Activated T-helper 1 cell treated with anti-CD3 and anti-CD28 coated beads, Interleukin-12 subunit alpha, Interleukin-12 subunit beta, Interleukin-2, Interleukin-4 antibody, amounts not matched to agents 30 ng/mL and 10 ng/mL and 1 ng/mL, durations not matched to agents 14 hours and 24 hours and 36 hours (primary cell): Measurements from ENCODE around the gene GP1BA. TPM values are rescaled to one million over a fixed set of nuclear protein-coding genes. Genes with fewer than 3 reads are reported as not detected.
A peak's percentile ranks its signal among the peaks of the same experiment; 100 is the strongest.
"Not testable (repeated sequence)": the region's sequence is repeated elsewhere in the genome, so short reads cannot be mapped to it uniquely, and the experiment has no call there.

Source experiments
- DNase-seq: peaks from one replicate; pipeline ENCODE4 v3.0.0; 2021; ENCODE audit warnings: low spot score
- H3K27ac Mint-ChIP-seq: one replicate; pipeline ENCODE4 v1.8.0; 2021; ENCODE audit warnings: mild to moderate bottlenecking, mixed read lengths
- H3K27me3 Mint-ChIP-seq: one replicate; pipeline ENCODE4 v1.8.0; 2022; ENCODE audit warnings: mild to moderate bottlenecking, moderate library complexity, mixed read lengths; ENCODE audit not compliant: insufficient read depth
- H3K36me3 Mint-ChIP-seq: one replicate; pipeline ENCODE4 v1.8.0; 2021; ENCODE audit warnings: low read depth, mixed read lengths
- H3K4me1 Mint-ChIP-seq: one replicate; pipeline ENCODE4 v1.8.0; 2021; ENCODE audit warnings: low read depth, mixed read lengths
- H3K4me3 Mint-ChIP-seq: one replicate; pipeline ENCODE4 v1.8.0; 2021; ENCODE audit warnings: mild to moderate bottlenecking, moderate library complexity, mixed read lengths
- H3K9me3 Mint-ChIP-seq: one replicate; pipeline ENCODE4 v1.8.0; 2021; ENCODE audit warnings: mixed read lengths
- intact Hi-C: fragments of 100-400 bp; cut with micrococcal nuclease; formaldehyde crosslinking; loops from one replicate; pipeline ENCODE4 v1.15.1; 2024
- total RNA-seq: library from RNA; stranded (reverse); gene quantifications from 2 replicates; pipeline ENCODE4 v1.2.3, GENCODE V29; 2022

GP1BA gene
- total RNA-seq, 1 donor from 2014 or later, result not detected

DNA sequence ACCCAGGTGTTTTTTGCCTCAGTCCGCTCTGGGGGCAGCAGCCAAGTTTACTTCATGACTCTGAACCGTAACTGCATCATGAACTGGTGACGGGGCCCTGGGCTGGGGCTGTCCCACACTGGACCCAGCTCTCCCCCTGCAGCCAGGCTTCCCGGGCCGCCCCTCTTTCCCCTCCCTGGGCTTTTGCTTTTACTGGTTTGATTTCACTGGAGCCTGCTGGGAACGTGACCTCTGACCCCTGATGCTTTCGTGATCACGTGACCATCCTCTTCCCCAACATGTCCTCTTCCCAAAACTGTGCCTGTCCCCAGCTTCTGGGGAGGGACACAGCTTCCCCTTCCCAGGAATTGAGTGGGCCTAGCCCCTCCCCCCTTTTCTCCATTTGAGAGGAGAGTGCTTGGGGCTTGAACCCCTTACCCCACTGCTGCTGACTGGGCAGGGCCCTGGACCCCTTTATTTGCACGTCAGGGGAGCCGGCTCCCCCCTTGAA is 34.8 kb upstream of the GP1BA start:
- intact Hi-C loops, result no loop called here
- no peak overlapping the region for H3K27ac Mint-ChIP-seq
- H3K9me3 Mint-ChIP-seq, result no peaks in the 10 kb centered on the region
- H3K4me3 Mint-ChIP-seq, result no peak overlapping the region
- H3K27me3 Mint-ChIP-seq, result peaks cover 8% of the 10 kb centered on the region
- peaks cover 10% of the 10 kb centered on the region for H3K4me1 Mint-ChIP-seq
- peaks cover 8% of the 10 kb centered on the region for H3K36me3 Mint-ChIP-seq
- no peak for DNase-seq

DNA sequence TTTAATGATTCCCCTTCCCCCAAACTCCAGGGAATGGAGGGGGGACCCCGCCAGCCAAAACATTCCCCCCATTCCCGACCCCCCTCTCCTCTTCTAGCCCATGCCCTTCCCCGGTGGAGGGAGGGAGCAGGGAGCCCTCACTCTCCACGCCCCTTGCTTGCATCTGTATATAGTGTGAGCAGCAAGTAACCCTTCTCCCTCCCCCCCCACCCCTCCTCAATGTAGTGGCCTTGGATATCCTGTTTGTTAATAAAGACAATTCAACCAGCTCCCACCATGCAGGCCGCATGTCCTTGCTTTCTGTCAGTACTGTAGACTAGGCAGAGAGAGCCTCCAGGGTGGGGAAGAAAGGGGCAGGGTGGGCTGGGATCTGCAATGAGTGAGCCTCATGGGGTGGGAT is 34.3 kb upstream of the GP1BA start:
- Mint-ChIP-seq H3K36me3 (peaks cover 6% of the 10 kb centered on the region), H3K9me3 (no peaks in the 10 kb centered on the region), H3K4me3 (no peak overlapping the region), H3K4me1 (peaks cover 14% of the 10 kb centered on the region), H3K27ac (no peak overlapping the region), H3K27me3 (peaks cover 8% of the 10 kb centered on the region)
- no peak for DNase-seq
- intact Hi-C loops, result no loop called here

DNA sequence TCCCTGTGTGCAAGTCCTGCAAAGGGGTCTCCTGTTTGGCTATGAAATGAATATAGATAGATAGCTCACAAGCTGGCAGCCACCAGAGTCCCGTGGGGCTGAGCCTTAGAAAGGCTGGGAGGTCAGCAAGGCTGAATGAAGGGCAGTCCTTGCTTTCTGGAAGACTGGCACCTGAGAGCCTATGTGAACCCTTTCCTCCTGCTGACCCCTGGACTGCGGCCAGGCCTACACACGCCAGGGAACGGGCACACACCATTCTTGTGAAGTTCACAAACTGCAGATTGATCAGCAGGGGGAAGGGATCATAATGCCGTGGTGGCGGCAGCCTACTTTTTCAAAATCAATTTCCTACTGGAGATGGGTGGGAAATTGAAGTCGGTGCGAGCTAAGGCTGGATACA is 33.7 kb upstream of the GP1BA start:
- intact Hi-C loops, result no loop called here
- DNase-seq, result no peak
- Mint-ChIP-seq H3K9me3 (no peaks in the 10 kb centered on the region), H3K4me3 (peak overlapping the region; percentile 69), H3K27me3 (peaks cover 8% of the 10 kb centered on the region), H3K27ac (no peak overlapping the region), H3K36me3 (peaks cover 6% of the 10 kb centered on the region), H3K4me1 (peaks cover 20% of the 10 kb centered on the region)

DNA sequence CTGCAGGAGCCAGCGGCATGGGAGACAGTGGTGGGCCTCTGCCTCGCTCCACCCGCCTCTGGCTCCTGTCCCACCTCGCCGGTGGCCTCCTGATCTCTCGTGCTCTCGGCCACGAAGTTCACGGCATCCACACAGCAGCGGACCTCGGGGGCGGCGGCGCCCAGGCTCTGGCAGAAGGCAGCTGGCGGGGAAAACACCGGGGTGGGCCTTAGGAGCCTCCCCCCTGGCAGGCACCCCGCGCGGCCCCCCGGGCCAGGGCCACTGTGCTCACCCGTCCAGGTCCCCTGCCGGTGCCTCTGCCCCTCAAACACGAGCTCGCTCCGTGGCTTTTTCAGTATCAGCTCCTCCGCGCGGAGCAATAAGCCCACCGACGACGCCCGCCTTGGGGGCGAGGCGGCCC is 33.1 kb upstream of the GP1BA start:
- no peak overlapping the region for H3K27ac Mint-ChIP-seq
- DNase-seq, result no peak
- H3K36me3 Mint-ChIP-seq, result peaks cover 6% of the 10 kb centered on the region
- H3K9me3 Mint-ChIP-seq, result no peaks in the 10 kb centered on the region
- no peak overlapping the region for H3K4me3 Mint-ChIP-seq
- intact Hi-C loops, result loop anchor here (1.0 kb wide), 3 partner anchors 41 to 189 kb away; partner anchors contain the start of genes ARRB2, RNF167 and SLC25A11
- H3K4me1 Mint-ChIP-seq, result peaks cover 25% of the 10 kb centered on the region
- peaks cover 8% of the 10 kb centered on the region for H3K27me3 Mint-ChIP-seq

DNA sequence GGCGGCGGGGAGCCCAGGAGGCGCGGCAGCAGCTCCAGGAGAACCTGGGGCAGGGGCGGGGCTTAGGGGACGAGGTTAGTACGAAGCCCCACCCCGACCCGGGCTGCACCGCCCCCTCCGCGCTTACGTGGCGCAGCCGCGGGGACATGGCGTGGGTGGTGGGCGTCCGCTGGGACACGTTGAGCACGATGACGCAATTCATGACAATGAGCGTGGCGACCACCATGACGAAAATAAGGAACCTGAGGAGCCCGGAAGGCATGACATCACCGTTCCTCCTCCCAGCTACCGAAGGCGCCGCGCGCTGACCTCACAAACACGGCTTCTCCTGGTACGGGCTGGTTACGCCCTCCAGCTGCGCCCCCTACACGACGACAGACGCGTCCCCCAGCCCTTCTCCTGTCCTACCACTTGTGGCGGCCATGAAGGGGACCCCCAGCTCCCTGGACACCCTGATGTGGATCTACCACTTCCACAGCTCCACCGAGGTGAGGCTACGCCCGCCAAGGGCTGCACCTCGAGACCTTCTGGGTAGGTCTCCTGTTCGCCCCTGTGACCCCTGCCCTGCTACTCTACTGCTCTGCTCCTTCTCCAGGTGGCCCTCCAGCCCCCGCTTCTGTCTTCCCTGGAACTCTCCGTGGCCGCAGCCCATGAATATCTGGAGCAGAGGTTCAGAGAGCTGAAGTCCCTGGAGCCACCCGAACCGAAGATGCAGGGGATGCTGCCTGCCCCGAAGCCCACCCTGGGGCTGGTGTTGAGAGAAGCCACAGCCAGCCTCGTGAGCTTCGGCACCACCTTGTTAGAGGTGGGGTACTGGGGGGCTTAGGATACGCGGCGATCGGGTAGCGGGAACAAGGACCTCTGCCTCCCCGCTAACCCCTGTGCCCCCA is 32.5 kb upstream of the GP1BA start, which contains the start of gene C17orf107:
TSS of gene C17orf107 (plus strand) at position 196 of the 890 bp plus-strand sequence. CDS start at position 423, 227 bp downstream.
- H3K27me3 Mint-ChIP-seq, result peaks cover 8% of the 10 kb centered on the region
- intact Hi-C loops, result loop anchor here (1.0 to 5.0 kb wide), 4 partner anchors 41 to 332 kb away; partner anchors contain the start of genes ARRB2, RNF167 and SLC25A11
- H3K36me3 Mint-ChIP-seq, result peaks cover 6% of the 10 kb centered on the region
- DNase-seq, result peak; percentile 84
- H3K9me3 Mint-ChIP-seq, result no peaks in the 10 kb centered on the region
- peak within 1 kb of the TSS; percentile 92 for H3K27ac Mint-ChIP-seq
- peak within 1 kb of the TSS; percentile 87 for H3K4me3 Mint-ChIP-seq
- peaks cover 25% of the 10 kb centered on the region for H3K4me1 Mint-ChIP-seq

DNA sequence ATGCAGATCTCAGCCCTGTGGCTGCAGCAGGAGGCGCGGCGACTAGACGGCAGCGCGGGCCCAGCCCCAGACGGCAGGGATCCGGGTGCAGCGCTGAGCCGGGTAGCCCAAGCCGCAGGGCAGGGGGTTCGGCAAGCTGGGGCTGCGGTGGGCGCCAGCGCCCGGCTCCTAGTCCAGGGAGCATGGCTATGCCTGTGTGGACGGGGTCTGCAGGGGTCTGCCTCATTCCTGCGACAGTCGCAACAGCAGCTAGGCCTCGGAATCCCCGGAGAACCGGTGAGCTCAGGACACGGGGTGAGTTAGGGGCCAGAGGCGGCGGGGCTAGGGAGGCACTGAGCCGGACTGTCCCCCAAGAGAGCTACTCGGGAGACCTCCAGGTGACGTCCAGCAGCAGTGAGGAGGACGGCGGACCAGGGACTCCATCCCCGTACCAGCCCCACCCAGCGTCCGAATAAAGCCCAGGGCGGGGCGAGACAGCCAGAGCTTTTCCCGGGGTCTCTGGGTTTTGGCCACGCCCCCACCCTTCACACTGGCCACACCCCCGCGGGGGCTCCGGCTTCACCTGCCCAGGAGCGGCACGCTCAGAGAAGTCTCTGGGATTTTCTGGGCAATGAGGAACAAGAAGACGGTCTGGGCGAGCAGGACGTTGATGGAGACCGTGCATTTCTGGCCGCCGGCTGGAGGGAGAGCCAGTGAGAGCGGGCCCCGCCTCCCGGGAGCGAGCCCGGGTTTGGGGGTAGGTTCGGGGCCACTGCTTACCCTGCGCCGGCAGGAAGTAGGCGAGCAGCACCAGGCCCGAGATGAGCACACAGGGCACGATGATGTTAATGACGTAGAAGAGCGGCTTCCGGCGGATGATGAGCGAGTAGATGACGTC is 31.6 kb upstream of the GP1BA start:
- H3K27ac Mint-ChIP-seq, result peak overlapping the region; percentile 79

DNA sequence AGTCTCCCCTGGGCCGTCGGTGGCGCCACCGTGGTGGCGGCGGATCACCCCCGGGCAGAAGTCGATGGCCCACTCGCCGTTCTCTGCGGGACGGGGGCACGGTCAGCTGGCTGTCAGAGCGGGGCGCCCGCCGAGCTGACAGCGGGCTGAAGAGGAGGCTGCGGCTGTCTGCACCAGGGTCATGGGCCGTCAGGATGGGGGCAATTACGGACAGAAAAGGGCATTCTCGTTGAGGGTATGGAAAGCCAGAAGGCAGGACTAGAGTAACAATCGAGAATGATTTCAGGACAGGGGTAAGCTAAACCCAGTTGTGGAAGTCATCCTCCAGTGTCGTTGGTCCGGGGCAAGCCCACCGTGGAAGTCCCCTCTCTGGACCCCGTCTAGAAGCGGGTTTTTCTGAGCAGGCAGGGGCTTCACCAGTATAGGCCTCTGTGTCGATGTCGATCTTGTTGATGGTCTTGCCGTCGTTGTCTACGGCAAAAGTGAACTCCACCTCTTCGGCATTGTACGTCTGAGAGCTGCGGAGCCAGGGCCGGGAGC is 30.9 kb upstream of the GP1BA start:
- H3K4me1 Mint-ChIP-seq, result peaks cover 25% of the 10 kb centered on the region
- H3K4me3 Mint-ChIP-seq, result peak overlapping the region; percentile 87
- peaks cover 2% of the 10 kb centered on the region for H3K36me3 Mint-ChIP-seq
- peaks cover 12% of the 10 kb centered on the region for H3K27me3 Mint-ChIP-seq
- H3K9me3 Mint-ChIP-seq, result no peaks in the 10 kb centered on the region
- intact Hi-C loops, result loop anchor here (5.0 kb wide), 1 partner anchor 334 kb away; no protein-coding TSS in a partner anchor
- no peak for DNase-seq
- H3K27ac Mint-ChIP-seq, result peak overlapping the region; percentile 79

More for the DNA sequence above, 31.6 kb upstream of the GP1BA start:
- intact Hi-C loops, result loop anchor here (5.0 kb wide), 1 partner anchor 333 kb away; no protein-coding TSS in a partner anchor
- Mint-ChIP-seq H3K27me3 (peaks cover 8% of the 10 kb centered on the region), H3K9me3 (no peaks in the 10 kb centered on the region), H3K4me3 (peak overlapping the region; percentile 87), H3K36me3 (peaks cover 4% of the 10 kb centered on the region), H3K4me1 (peaks cover 25% of the 10 kb centered on the region)
- peak; percentile 54 for DNase-seq

DNA sequence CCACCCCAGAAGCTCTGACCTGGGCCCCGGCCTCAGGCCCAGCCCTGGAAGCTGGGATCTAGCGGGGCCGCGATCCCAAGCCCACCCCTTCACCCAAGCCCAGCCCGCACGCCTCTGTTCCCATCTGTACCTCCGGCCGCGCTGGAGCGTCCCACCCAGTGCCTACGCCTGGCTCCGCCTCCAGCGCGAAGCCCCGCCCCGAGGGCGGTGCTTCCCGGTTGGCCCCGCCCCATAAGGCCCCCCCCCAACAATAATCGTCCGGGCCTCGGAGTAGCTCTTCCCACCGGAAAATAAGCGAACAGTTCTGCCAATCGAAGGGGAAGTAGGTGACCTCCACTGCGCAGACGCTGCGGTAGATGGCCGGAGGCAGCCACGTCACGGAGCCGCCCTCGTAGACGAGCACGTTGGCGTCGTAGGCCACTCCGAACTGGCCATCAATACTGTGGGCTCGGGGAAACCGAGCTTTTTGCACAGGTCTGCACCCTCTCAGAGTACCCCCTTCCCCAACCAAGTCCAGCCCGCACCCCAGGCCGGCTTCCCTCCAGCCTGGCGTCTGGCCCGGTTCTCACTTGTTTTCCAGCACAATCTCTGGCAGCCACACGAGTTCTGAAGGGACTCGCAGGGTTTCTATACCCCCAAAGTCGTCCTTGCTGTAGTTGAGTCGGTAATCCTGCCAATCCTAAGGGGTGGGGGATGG is 30.3 kb upstream of the GP1BA start:
- no peaks in the 10 kb centered on the region for H3K36me3 Mint-ChIP-seq
- intact Hi-C loops, result loop anchor here (5.0 kb wide), 1 partner anchor 334 kb away; no protein-coding TSS in a partner anchor
- H3K4me3 Mint-ChIP-seq, result peak overlapping the region; percentile 7
- no peaks in the 10 kb centered on the region for H3K9me3 Mint-ChIP-seq
- peaks cover 25% of the 10 kb centered on the region for H3K4me1 Mint-ChIP-seq
- peaks cover 14% of the 10 kb centered on the region for H3K27me3 Mint-ChIP-seq
- DNase-seq, result no peak
- H3K27ac Mint-ChIP-seq, result peak overlapping the region; percentile 52

DNA sequence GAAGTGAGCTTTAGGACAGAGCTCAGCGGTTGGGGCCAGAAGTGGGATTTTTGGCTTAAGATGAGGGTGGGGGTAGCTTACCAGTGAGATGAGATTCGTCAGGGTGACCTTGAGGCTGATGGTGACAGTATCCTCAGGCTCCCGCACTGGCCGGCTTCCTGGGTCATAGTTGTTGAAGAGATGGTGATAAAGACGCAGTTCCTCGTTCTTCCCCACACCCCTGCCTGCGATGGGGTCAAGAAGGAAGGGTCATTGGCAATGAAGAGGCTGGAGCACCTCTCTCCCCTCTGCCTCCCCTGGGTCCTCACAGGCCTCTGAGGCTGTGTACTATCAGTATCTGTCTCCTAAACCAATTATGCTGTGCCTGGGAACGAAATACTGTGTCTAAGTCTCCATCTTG is 29.5 kb upstream of the GP1BA start:
- Mint-ChIP-seq H3K4me1 (peaks cover 25% of the 10 kb centered on the region), H3K36me3 (no peaks in the 10 kb centered on the region), H3K27ac (peak overlapping the region; percentile 42), H3K27me3 (peaks cover 16% of the 10 kb centered on the region), H3K9me3 (no peaks in the 10 kb centered on the region), H3K4me3 (peak overlapping the region; percentile 21)
- intact Hi-C loops, result loop anchor here (5.0 kb wide), 1 partner anchor 335 kb away; no protein-coding TSS in a partner anchor
- DNase-seq, result no peak

DNA sequence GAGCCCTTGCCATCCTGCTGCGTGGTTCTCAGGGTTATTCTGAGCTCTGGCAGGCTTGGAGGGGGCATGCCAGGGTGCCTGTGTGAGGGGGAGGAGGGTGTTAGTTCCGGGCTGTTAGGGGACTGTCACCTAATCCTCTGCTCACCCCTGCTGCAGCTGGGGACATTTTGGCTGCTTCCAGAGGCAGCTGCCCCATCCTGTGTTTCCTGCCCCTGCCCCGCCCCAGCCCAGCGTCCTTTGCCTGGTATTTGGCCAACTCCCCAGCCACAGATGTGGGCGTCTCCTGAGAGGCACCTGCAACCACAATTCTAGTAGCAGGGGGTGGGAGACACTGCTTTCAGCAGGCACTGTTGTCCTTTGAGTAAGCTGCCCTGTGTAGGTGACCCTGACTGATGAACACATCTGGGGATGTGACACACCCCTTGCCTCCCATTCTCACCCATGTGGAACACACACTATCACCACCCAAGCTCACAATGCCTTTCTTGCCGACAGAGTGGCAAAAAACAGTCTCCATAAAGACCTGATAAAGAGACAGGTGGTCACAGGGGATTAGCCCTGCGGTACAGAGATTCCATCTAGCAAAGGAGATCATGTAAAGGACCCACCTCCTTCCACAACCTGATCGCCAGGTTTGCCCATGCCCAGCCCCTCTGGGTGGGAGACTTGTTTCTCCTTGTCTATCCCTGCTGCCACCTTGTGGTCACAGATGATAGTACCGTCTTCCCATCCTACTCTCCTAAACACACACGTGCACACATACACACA is 28.8 kb upstream of the GP1BA start, which contains the start of gene CHRNE:
TSS of gene CHRNE (minus strand) at position 48 of the 768 bp plus-strand sequence. CDS start at position 13, 35 bp downstream.
- Mint-ChIP-seq H3K4me3 (peak within 1 kb of the TSS; percentile 21), H3K9me3 (no peaks in the 10 kb centered on the region), H3K27ac (peak within 1 kb of the TSS; percentile 52), H3K36me3 (no peaks in the 10 kb centered on the region), H3K27me3 (peaks cover 16% of the 10 kb centered on the region), H3K4me1 (peaks cover 25% of the 10 kb centered on the region)
- peak; percentile 61 for DNase-seq
- intact Hi-C loops, result loop anchor here (1.0 to 5.0 kb wide), 2 partner anchors 172 to 336 kb away; partner anchors contain the start of gene MED11

DNA sequence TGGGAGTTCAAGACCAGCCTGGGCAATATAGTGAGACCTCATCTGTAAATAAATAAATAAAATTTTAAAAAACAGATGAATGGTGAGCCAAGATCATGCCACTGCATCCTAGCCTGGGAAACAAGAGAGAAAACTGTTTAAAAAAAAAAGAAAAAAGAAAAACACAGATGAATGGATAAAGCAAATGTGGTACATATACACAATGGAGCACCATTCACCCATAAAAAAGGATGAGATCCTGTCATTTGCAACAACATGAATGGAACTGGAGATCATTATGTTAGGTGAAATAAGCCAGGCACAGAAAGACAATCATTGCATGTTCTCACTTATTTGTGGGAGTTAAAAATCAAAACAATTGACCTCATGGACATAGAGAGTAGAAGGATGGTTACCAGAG is 25.4 kb upstream of the GP1BA start:
- DNase-seq, H3K9me3 Mint-ChIP-seq, H3K36me3 Mint-ChIP-seq, H3K27ac Mint-ChIP-seq, H3K4me3 Mint-ChIP-seq: not testable (repeated sequence)
- H3K4me1 Mint-ChIP-seq, result peaks cover 21% of the 10 kb centered on the region
- peaks cover 11% of the 10 kb centered on the region for H3K27me3 Mint-ChIP-seq
- intact Hi-C loops, result loop anchor here (5.0 kb wide), 1 partner anchor 141 kb away; no protein-coding TSS in a partner anchor
